Endothelial cell of umbilical vein (primary cell): Measurements from ENCODE around the gene HGFAC.

Source experiments
- FOS ChIP-seq: IDR thresholded peaks from 2 replicates; pipeline ENCODE4 v1.6.1; 2011; ENCODE audit warnings: mild to moderate bottlenecking, low read length, moderate library complexity, borderline replicate concordance; ENCODE audit not compliant: insufficient read depth
- MYC ChIP-seq: IDR thresholded peaks from one replicate; pipeline ENCODE4 v1.6.1; 2011; ENCODE audit warnings: mild to moderate bottlenecking, low read depth, low read length
- TF ChIP-seq, protein P1 (sequence below), 2 donors: IDR thresholded peaks; 1 replicate in 1 of 2; 2 replicates in 1 of 2; pipeline ENCODE4 v1.5.1; 2011; ENCODE audit warnings: low read length in 2 of 2, mild to moderate bottlenecking in 2 of 2, moderate library complexity in 2 of 2, control low read depth in 1 of 2, inconsistent platforms in 1 of 2, low read depth in 1 of 2; ENCODE audit not compliant: insufficient read depth in 1 of 2; ENCODE audit errors: extremely low read depth in 1 of 2
- TF ChIP-seq, protein P2 (sequence below): IDR thresholded peaks from 2 replicates; pipeline ENCODE4 v1.6.1; 2011; ENCODE audit not compliant: insufficient read depth, insufficient read length

DNA sequence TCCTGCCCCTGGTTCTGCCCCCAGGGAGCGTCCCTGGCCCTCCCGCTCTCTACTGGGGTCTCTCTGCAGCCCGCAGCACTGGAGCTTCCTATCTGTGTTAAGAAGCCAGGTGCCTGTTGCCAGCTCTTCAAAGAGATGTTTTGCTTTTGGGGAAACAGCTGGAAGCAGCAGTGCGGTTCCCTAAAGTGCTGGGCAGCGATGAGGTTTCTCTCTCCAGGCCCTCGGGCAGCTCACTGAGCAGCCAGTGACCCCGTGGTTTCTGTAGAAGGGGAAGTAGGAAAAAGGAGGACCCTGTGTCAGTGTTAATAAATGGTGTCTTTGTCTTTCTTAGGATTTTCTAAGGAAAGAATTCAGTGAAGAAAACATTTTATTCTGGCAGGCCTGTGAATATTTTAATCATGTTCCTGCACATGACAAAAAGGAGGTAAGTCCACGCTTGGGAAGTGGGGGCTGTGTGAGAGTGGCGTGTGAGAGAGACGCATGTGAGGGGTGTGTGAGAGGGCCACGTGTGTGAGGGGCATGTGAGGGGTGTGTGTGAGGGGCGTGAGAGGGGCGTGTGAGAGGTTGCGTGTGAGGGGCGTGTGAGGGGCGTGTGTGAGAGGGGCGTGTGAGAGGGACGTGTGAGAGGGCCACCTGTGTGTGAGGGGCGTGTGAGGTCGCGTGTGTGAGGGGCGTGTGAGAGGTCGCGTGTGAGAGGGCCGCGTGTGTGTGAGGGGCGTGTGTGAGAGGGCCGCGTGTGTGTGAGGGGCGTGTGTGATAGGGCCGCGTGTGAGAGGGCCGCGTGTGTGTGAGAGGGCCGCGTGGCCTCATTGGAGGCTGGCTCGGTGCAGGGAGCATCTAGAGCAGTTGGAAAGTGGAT, 27.1 kb upstream of the HGFAC start:
- TF ChIP-seq, protein P1, sequence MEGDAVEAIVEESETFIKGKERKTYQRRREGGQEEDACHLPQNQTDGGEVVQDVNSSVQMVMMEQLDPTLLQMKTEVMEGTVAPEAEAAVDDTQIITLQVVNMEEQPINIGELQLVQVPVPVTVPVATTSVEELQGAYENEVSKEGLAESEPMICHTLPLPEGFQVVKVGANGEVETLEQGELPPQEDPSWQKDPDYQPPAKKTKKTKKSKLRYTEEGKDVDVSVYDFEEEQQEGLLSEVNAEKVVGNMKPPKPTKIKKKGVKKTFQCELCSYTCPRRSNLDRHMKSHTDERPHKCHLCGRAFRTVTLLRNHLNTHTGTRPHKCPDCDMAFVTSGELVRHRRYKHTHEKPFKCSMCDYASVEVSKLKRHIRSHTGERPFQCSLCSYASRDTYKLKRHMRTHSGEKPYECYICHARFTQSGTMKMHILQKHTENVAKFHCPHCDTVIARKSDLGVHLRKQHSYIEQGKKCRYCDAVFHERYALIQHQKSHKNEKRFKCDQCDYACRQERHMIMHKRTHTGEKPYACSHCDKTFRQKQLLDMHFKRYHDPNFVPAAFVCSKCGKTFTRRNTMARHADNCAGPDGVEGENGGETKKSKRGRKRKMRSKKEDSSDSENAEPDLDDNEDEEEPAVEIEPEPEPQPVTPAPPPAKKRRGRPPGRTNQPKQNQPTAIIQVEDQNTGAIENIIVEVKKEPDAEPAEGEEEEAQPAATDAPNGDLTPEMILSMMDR (IDR thresholded peaks at IDR 0.05; ENCODE audit: extremely low read depth in 1 of 2, insufficient read depth in 1 of 2, low read depth in 1 of 2, low read length in 2 of 2) = no peak
- TF ChIP-seq MYC (no peak), FOS (no peak)
- TF ChIP-seq, protein P2, sequence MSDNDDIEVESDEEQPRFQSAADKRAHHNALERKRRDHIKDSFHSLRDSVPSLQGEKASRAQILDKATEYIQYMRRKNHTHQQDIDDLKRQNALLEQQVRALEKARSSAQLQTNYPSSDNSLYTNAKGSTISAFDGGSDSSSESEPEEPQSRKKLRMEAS = no peak
